NCI-H2107 treated with DMSO at 0.1 percent for 48 hours (cell line): Measurements from ENCODE around the gene NDP.
"Not testable (repeated sequence)": the region's sequence is repeated elsewhere in the genome, so short reads cannot be mapped to it uniquely, and the experiment has no call there.

Experiments used
- DNase-seq: peaks from one replicate; lab custom pipeline; 2025; ENCODE audit not compliant: unreplicated experiment; lab: John Stamatoyannopoulos, UW

NDP gene

GRCh38 chrX:43971966-43972961, 926 bp downstream of the NDP start:
- no peak for DNase-seq

GRCh38 chrX:43970528-43970927, 2.7 kb downstream of the NDP start:
- DNase-seq = no peak

DNA sequence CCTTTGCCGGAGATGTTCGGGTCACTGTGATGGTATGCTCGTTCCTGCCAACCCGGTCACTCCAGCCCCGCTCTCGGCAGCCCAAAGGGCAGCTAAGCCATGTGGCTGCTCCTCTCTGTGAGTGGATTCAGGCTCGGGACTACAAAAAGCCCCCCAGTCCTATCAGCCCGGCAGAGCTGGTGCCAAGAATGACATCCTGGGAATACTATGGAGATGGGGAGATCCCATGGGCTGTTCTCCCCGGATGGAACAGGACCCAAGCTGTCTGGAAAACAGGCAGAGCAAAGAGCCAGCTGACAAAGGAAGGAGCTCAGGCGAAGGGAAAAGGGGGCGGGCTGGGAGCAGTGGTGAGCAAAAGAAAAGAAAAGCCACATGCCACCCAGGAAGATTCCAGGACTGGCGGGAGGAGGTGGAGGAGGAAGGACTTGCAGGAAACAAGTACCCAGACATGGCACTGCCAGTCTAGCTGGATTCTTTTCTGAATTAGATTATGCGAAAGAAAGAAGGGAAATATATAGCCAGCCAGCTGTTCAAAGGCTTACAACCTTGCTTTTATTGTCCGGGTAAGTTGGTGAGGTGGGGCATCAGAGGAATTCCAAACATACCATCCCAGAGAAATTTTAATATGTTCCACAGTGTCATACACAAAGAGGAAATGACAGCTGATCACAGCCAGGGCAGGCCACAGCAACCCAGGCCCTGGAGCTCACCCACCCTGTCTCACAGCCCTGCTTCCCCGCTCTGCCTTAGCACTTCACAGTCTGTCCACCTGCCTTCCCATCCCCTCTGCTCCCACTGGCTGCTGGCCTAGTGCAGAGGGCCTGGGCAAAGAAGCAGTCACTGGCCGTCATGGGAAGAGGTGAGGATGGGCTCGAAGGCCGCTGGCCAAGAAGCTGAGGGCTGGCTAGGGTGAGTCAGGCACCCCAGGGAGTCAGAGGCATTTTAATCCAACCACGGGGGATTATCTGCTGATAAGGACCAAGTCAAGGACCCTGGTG, 3.4 kb downstream of the NDP start:
- DNase-seq = no peak

GRCh38 chrX:43968359-43968781, 4.8 kb downstream of the NDP start:
- DNase-seq = no peak

DNA sequence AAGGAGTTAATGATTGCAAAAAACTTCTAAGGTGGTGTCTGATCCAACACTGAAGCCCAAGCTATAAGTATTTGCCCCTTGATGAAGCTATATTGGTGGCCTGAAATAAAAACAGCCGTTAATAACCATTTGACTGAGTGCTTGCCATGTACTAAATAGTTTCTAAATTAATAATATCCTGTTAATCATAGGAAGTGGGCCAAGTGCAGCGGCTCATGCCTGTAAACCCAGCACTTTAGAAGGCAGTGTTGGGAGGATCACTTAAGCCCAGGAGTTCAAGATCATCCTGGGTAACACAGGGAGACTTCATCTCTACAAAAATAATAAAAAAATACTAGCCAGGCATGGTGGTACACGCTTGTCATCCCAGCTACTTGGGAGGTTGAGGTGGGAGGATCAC, 8.3 kb downstream of the NDP start:
- DNase-seq = no peak

- no peak for DNase-seq
Observed at GRCh38 chrX:43963726-43964125, 9.5 kb downstream of the NDP start.

DNA sequence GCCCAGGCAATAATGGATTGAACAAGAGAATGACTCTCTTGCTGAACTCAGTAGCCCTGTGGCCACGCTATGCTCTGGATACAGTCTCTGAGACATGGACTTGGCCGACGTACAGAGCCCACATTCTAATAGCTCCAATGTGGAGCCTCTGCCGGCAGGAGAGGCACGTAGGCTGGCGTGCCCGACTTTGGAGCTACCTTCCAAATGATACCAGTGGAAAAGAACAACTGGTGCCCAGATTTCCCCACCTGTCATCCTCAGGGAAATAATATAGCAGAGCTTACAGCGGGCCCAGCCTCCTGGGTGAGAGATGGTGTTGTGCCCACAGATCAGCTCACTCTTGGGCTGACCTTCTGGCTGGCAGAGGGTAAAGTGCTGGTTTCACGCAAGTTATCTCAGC, 10.6 kb downstream of the NDP start:
- DNase-seq = no peak

DNA sequence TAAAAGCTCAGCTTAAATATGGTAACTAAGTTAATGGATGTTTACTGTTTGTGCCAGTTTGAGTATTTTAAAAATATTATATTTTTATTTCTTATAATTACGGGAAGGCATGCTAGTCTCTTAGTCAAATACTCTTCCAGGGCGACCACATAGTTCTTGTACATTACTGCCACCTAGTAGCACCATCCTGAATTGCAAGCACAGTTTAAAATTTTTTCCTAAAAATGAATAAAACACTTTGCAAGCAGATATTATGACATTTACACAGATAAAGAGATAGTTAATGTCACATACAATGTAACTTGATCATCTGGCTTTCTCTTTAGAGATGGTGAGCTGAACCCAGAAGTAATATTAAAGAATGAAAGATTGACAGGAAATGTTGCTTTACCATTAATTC, 11.5 kb downstream of the NDP start:
- no peak for DNase-seq

GRCh38 chrX:43958529-43958928, 14.7 kb downstream of the NDP start:
- peak; percentile 63 for DNase-seq

GRCh38 chrX:43956034-43956433, 17.2 kb downstream of the NDP start:
- no peak for DNase-seq

DNA sequence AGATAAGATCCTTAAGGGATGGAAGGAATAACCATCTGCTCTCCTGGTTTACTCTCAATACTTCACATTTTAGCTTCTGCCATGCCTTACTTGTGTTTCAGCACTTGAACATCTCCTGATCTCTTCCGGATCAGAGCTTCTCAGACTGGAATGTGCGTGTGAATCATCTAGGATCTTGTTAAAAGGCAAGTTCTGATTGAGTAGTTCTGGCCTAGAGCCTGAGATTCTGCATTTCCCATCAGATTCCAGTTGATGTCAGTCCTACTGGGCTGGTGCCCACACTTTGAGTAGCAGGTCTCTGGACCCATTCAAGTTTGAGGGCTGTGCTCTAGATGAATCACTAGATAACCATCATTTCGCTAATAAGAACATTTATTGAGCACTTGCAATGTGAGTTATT, 20.0 kb downstream of the NDP start:
- no peak for DNase-seq

DNA sequence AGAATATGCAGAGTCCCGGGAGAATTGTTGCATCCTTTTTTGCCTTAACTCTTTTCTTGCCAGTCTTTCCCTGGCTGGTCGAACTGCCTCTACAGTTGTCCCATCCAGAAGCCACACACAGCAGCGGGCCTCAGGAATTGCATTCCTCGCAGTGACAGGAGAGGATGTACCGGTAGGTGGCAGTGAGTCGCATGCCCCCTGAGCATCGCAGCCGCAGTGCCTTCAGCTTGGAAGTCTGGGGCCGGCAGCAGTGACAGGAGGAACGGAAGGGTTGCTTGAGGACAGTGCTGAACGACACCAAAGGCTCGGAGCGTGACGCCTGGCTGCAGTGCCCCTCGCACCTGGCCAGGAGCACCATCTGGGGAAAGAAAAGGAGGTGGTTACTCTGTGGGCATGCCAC, 23.5 kb downstream of the NDP start:
- no peak for DNase-seq

- no peak for DNase-seq
Observed at GRCh38 chrX:43940816-43941474, 32.2 kb downstream of the NDP start.

GRCh38 chrX:43939187-43939926, 33.8 kb downstream of the NDP start:
- no peak for DNase-seq

DNA sequence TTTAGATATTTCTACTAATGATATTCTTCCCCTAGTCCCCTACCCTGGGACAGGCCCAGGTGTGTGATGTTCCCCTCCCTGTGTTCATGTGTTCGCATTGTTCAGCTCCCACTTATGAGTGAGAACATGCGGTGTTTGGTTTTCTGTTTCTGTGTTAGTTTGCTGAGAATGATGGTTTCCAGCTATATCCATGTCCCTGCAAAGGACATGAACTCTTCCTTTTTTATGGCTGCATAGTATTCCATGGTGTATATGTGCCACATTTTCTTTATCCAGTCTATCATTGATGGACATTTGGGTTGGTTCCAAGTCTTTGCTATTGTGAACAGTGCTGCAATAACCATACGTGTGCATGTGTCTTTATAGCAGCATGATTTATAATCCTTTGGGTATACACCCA, 51.2 kb downstream of the NDP start:
- not testable (repeated sequence) for DNase-seq

- DNase-seq = not testable (repeated sequence)
Observed at GRCh38 chrX:43910772-43911171, 62.4 kb downstream of the NDP start.

- no peak for DNase-seq
Observed at GRCh38 chrX:43910012-43910411, 63.2 kb downstream of the NDP start.

DNA sequence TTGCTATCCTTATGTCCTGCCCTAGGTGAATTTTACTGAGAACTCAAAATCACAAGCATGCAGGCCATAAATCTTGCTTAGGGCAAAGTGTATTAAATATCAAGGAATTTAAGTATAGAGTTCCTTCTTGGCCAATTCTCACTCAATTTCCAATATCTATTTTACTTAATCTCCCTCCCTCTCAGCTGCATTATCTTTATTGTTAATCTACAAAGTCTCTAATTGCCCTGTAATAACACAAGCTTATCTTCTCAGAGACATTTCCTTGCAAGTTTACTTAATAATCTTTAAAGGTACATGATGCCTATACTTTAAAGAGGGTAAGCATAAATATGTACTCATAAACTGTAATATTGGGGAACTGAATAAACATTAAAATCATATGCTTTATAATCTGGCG, 64.0 kb downstream of the NDP start:
- DNase-seq = no peak

- DNase-seq = no peak
Observed at GRCh38 chrX:43899878-43900815, 73.0 kb downstream of the NDP start.
